Measurements from ENCODE around the gene ZSCAN10. TPM values are rescaled to one million over a fixed set of nuclear protein-coding genes. Genes with fewer than 3 reads are reported as not detected.

The ZSCAN10 gene
- total RNA-seq, 2 experiments from 2014 or later: 0.36 to 0.56 TPM

- ATAC-seq (ENCODE audit: poor library complexity): no peak
- Histone ChIP-seq H3K9me3 (ENCODE audit: control insufficient read depth in 1 of 2, insufficient read depth in 1 of 2, low read length in 2 of 2) (no peaks in the 10 kb centered on the region), H3K4me1 (ENCODE audit: insufficient read depth, low read length) (peaks cover 10% of the 10 kb centered on the region), H3K27ac (ENCODE audit: low read depth in 1 of 2, low read length in 2 of 2) (no peak overlapping the region), H3K27me3 (ENCODE audit: control insufficient read depth in 1 of 2, insufficient read depth in 2 of 2, low read length in 2 of 2) (no peaks in the 10 kb centered on the region), H3K4me3 (ENCODE audit: low read length) (no peak overlapping the region), H3K36me3 (ENCODE audit: insufficient read depth, low read length) (no peaks in the 10 kb centered on the region)
- Mint-ChIP-seq H3K4me3 (no peak overlapping the region), H3K36me3 (ENCODE audit: low read depth) (peaks cover 4% of the 10 kb centered on the region), H3K27ac (no peak overlapping the region), H3K27me3 (no peaks in the 10 kb centered on the region), H3K4me1 (ENCODE audit: low read depth) (peaks cover 5% of the 10 kb centered on the region), H3K9me3 (no peaks in the 10 kb centered on the region)
- DNase-seq: no peak
- ChIA-PET POLR2A (no interaction called here), CTCF (interaction anchor here (1.1 to 1.7 kb wide), 3 partner anchors 11 to 121 kb away, joined by 4 to 5 read pairs (median 5); no protein-coding TSS in a partner anchor)
- TF ChIP-seq CTCF (IDR thresholded peaks at IDR 0.05): no peak
- intact Hi-C loops (cut with DNase I, micrococcal nuclease): no loop called here
Observed at GRCh38 chr16:3118846-3119245, 19.8 kb upstream of the ZSCAN10 start.

GRCh38 chr16:3118204-3118790 is 19.2 kb upstream of the ZSCAN10 start:
- Histone ChIP-seq H3K36me3 (ENCODE audit: insufficient read depth, low read length) (no peaks in the 10 kb centered on the region), H3K9me3 (ENCODE audit: control insufficient read depth in 1 of 2, insufficient read depth in 1 of 2, low read length in 2 of 2) (no peaks in the 10 kb centered on the region), H3K4me3 (ENCODE audit: low read length) (no peak overlapping the region), H3K27ac (ENCODE audit: low read depth in 1 of 2, low read length in 2 of 2) (no peak overlapping the region), H3K4me1 (ENCODE audit: insufficient read depth, low read length) (peaks cover 4% of the 10 kb centered on the region), H3K27me3 (ENCODE audit: control insufficient read depth in 1 of 2, insufficient read depth in 2 of 2, low read length in 2 of 2) (no peaks in the 10 kb centered on the region)
- ChIA-PET CTCF (interaction anchor here (1.1 to 1.8 kb wide), 4 partner anchors 11 to 121 kb away, joined by 4 to 5 read pairs (median 4); no protein-coding TSS in a partner anchor), POLR2A (interaction anchor here (0.8 to 1.6 kb wide), 3 partner anchors 11 to 70 kb away, joined by 3 to 4 read pairs (median 4); partner anchors contain the start of gene ZSCAN10)
- Mint-ChIP-seq H3K9me3 (no peaks in the 10 kb centered on the region), H3K36me3 (ENCODE audit: low read depth) (peaks cover 4% of the 10 kb centered on the region), H3K27me3 (no peaks in the 10 kb centered on the region), H3K27ac (no peak overlapping the region), H3K4me1 (ENCODE audit: low read depth) (no peaks in the 10 kb centered on the region), H3K4me3 (no peak overlapping the region)
- DNase-seq (no peak), ATAC-seq (ENCODE audit: poor library complexity) (no peak)
- intact Hi-C loops (cut with DNase I, micrococcal nuclease): no loop called here
- TF ChIP-seq CTCF (IDR thresholded peaks at IDR 0.05): no peak

- no peaks in the 10 kb centered on the region for H3K9me3 Mint-ChIP-seq
- no peaks in the 10 kb centered on the region for H3K4me1 Mint-ChIP-seq (ENCODE audit: low read depth)
- no peak overlapping the region for H3K27ac Mint-ChIP-seq
- no peaks in the 10 kb centered on the region for H3K36me3 ChIP-seq (ENCODE audit: insufficient read depth, low read length)
- ChIA-PET CTCF (interaction anchor here (1.6 kb wide), 1 partner anchor 14 kb away, joined by 4 read pairs; no protein-coding TSS in a partner anchor), POLR2A (no interaction called here)
- H3K27me3 ChIP-seq (ENCODE audit: control insufficient read depth in 1 of 2, insufficient read depth in 2 of 2, low read length in 2 of 2): no peaks in the 10 kb centered on the region
- no peak for TF ChIP-seq CTCF (IDR thresholded peaks at IDR 0.05)
- no peaks in the 10 kb centered on the region for H3K4me1 ChIP-seq (ENCODE audit: insufficient read depth, low read length)
- H3K4me3 ChIP-seq (ENCODE audit: low read length): no peak overlapping the region
- no peaks in the 10 kb centered on the region for H3K9me3 ChIP-seq (ENCODE audit: control insufficient read depth in 1 of 2, insufficient read depth in 1 of 2, low read length in 2 of 2)
- H3K27me3 Mint-ChIP-seq: no peaks in the 10 kb centered on the region
- intact Hi-C loops (cut with DNase I, micrococcal nuclease): no loop called here
- H3K27ac ChIP-seq (ENCODE audit: low read depth in 1 of 2, low read length in 2 of 2): no peak overlapping the region
- peaks cover 4% of the 10 kb centered on the region for H3K36me3 Mint-ChIP-seq (ENCODE audit: low read depth)
- no peak overlapping the region for H3K4me3 Mint-ChIP-seq
- DNase-seq: no peak
- no peak for ATAC-seq (ENCODE audit: poor library complexity)
Observed at GRCh38 chr16:3115561-3115960, 16.5 kb upstream of the ZSCAN10 start.
